ENCODE measurements around the gene HP1BP3.

Gene HP1BP3

DNA sequence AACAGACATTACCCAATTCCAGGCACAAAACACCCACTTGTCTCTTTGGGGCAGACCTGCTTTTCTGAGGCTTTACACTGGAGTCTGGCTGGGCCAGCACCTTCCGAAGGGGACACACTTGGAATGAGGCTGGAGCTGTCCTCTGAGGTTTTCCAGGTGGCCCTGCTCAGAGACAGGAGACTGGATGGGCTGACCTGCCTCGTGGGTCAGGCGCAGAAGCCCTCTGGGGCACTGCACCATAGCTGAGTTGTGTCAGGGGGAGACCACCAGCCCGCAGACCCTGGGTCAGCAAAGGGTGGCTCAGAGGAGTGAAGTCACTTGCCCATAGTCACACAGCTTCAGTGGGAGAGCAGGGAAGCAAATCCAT lies 56.4 kb downstream of the HP1BP3 start:
- TF ChIP-seq ZFX (IDR thresholded peaks at IDR 0.05), result no peak
- TF ChIP-seq, protein P1, sequence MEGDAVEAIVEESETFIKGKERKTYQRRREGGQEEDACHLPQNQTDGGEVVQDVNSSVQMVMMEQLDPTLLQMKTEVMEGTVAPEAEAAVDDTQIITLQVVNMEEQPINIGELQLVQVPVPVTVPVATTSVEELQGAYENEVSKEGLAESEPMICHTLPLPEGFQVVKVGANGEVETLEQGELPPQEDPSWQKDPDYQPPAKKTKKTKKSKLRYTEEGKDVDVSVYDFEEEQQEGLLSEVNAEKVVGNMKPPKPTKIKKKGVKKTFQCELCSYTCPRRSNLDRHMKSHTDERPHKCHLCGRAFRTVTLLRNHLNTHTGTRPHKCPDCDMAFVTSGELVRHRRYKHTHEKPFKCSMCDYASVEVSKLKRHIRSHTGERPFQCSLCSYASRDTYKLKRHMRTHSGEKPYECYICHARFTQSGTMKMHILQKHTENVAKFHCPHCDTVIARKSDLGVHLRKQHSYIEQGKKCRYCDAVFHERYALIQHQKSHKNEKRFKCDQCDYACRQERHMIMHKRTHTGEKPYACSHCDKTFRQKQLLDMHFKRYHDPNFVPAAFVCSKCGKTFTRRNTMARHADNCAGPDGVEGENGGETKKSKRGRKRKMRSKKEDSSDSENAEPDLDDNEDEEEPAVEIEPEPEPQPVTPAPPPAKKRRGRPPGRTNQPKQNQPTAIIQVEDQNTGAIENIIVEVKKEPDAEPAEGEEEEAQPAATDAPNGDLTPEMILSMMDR (conservative IDR thresholded peaks at IDR 0.05), result no peak

DNA sequence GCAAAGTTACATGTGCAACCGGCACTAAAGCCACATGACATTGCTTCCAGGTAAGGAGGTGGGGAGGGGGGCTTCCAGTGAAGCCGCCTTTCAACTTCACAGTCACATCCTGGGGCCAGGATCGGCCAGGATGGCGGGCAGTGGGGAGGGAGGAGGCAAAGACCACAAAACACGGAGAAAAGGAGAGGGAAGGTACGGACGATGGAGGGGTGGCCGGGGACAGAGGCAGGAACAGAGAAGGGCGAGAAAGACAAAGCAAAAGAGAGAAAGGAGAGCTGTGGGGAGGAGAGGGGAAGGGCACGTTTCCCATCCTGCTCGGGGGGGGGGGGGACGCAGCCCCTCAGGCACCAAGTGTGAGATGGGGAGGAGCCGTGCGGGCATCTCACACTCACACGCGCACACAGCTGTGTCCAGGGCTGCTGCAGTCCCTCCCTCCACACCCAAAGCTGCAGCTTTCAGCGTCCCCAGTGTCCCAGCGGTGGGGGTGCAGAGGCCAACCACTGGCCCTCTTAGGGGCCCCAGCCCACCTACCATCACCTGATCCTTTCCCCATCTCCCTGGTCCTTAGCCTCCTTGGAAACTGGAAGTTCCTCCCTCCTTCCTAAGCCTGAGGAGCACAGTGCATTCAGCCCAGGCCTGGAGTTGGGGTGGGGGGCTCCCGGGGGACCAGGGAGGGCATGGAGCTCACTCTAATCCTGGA lies 57.0 kb downstream of the HP1BP3 start:
- TF ChIP-seq, protein P1 (conservative IDR thresholded peaks at IDR 0.05), result no peak
- TF ChIP-seq ZFX (IDR thresholded peaks at IDR 0.05), result no peak
- no peak overlapping the region for H3K27ac ChIP-seq

More for the DNA sequence above, 56.4 kb downstream of the HP1BP3 start:
- no peak overlapping the region for H3K27ac ChIP-seq

DNA sequence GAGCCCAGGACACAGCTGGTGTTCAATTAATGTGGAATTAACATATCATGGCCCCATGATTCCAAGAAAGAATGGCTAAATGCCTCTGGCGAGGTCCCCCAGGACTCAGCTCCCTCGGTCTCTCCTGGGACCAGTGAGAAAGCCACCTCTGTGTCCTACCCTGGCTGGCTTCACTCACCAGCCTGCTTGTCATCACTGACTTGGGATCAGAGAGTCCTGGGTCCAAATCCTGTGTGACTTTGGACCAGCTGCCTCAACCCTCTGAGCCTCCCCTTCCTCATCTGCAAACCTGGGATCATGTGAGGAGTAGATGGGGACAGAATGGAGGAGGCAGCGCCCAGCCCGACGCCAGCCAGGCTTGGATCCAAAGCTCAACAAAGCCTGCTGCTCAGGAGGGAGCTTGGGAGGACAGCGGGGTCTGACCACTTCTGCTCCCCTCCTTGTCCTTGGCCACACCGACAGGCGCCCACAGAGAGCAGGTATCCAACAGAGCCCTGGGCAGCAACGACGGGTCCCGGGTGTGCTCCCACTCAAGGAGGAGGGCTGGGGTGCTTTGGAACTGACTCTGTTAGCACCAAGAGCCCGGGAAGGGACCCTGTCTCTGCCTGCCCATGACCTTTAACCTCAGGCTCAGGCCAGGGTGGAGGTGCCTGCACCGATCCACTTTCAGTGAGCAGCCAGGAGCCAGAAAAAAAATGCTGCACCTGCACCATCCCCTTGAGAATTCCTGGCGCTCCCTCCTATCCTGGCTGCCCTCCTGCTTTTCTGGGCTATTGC lies 57.8 kb downstream of the HP1BP3 start:
- no peak overlapping the region for H3K27ac ChIP-seq
- TF ChIP-seq ZFX (IDR thresholded peaks at IDR 0.05), result no peak
- TF ChIP-seq, protein P1 (conservative IDR thresholded peaks at IDR 0.05), result no peak

DNA sequence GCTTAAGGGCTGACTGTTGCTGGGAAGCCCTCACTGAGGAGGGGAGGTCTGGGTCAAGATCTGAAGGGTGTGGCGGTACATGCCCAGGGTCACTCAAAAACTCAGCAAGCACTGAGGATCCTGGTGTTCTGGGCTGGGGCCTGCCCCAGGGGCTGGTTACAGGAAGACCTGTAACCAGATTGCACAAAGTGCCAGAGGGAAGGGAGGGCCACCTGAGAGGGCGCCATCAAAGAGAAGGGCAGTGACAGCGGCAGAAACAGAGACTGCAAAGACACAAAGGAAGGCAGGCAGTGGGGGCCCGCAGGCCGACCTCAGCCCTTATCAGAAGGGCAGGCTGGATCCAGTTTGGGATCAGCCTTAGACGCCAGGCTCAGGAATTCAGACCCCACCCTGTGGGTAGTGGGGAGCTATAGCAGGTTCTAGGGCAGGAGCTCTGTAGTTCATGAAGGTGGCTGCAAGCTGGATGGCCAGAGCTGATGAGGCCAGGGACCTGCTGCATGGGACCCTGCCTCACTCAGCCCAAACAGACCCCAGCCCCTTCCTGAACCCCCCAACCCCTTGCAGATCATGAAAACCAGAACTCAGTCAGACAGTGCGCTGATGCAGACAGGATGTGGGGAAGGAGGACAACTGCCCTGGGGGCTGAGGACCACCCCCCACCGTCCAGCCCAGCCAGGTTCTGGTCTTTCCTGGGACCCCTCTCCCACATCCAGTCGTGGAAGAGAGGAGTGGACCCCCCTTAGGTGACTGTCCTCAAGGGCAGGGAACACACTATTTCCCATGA lies 58.5 kb downstream of the HP1BP3 start:
- no peak for TF ChIP-seq ZFX (IDR thresholded peaks at IDR 0.05)
- TF ChIP-seq, protein P1 (conservative IDR thresholded peaks at IDR 0.05), result no peak
- H3K27ac ChIP-seq, result no peak overlapping the region

DNA sequence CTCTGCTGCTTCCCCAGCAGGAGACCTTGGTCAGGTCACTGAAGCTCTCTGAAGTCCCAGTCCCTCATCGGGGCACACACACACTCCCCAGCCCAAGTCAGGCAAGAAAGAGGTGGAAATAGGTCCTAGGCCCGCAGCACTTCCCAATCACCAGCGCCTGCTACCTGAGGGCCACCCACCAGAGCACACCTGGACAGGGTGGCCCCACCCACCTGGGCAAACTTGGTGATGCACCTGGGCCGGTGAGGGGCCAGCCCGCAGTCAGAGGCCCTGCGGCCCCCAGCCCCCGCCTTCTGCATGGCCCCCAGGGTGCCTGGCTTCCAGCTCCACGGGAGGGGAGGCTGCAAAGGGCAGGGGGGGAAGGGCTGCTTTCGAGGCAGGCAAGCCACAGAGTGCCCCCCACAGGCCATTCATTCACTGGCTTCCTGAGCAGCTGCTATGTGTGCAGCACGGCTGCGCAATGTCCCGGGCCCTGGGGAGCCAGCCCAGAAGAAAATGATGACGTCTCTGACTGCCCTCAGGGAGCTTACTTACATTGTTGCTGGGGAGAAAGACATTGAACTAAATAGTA lies 59.3 kb downstream of the HP1BP3 start:
- no peak overlapping the region for H3K27ac ChIP-seq
- TF ChIP-seq, protein P1 (conservative IDR thresholded peaks at IDR 0.05), result no peak
- no peak for TF ChIP-seq ZFX (IDR thresholded peaks at IDR 0.05)

DNA sequence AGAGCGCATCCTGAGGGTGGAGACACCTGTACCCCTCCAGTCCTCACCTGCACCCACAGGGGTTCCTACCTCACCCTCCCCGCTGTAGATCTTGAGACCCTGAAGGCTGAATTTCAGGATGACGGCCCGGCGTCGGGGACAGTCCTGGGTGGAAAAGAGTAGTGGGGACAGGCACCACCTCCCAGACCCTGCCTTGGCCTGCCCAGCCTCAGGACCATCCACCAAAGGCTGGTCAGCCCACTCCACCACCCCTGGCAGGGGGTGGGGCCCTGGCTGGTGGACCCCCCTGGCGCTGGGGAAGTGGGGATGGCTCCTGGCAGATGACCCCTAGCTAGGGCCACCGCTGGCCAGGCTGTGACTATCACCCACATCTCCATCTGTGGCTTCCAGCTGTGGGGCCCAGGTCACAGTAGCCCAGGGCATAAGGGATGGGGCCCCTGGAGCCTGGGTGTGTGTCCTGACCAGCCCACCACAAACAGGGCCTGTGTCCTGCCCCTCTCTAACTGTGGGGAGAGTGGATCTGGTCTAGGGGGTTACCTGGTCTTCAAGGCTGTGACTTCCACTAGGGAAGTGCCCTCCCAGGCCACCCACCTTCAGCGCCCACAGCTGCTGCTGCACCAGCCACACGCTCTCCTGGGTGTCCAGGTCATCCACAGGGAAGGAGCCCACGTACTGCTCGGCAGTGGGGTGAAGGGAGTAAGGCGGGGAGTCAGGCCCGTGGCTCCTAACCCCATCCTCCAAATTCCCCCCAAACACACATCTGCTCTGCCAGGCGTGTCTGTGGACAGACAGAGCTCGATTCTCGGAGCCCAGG lies 60.0 kb downstream of the HP1BP3 start:
- TF ChIP-seq ZFX (IDR thresholded peaks at IDR 0.05), result no peak
- TF ChIP-seq, protein P1 (conservative IDR thresholded peaks at IDR 0.05), result no peak
- no peak overlapping the region for H3K27ac ChIP-seq
